GM23338 (cell line): ENCODE data around the gene PSD4. TPM values are rescaled to one million over a fixed set of nuclear protein-coding genes. Genes with fewer than 3 reads are reported as not detected.

Source experiments
- ATAC-seq: fragments of 200-7000 bp; cut with Tn5 transposase; 3 replicates; pipeline ENCODE4 v1.9.1; 2020
- DNase-seq: peaks from one replicate; pipeline ENCODE4 v3.0.0-alpha.2; 2015; ENCODE audit warnings: low spot score
- H2AFZ ChIP-seq: fragments of 200-600 bp; sonication (generic); 2 replicates; pipeline ENCODE4 v1.8.0; 2016; ENCODE audit warnings: antibody characterized with exemption, mild to moderate bottlenecking, moderate library complexity
- H3F3A ChIP-seq: fragments of 200-600 bp; sonication (generic); replicated peaks from 2 replicates; pipeline ENCODE4 v1.8.0; 2017; ENCODE audit warnings: antibody characterized with exemption, mixed run types, low read depth
- H3K27ac ChIP-seq: fragments of 200-600 bp; sonication (generic); 2 replicates; pipeline ENCODE4 v1.6.1; 2016; ENCODE audit warnings: low read depth
- H3K27me3 ChIP-seq: fragments of 200-600 bp; sonication (generic); 2 replicates; pipeline ENCODE4 v1.8.0; 2016; ENCODE audit warnings: mild to moderate bottlenecking, mixed run types, moderate library complexity; ENCODE audit not compliant: insufficient read depth
- H3K36me3 ChIP-seq: fragments of 200-600 bp; sonication (generic); 2 replicates; pipeline ENCODE4 v1.8.0; 2016; ENCODE audit warnings: mild to moderate bottlenecking; ENCODE audit not compliant: insufficient read depth
- H3K4me1 ChIP-seq: fragments of 200-600 bp; sonication (generic); 2 replicates; pipeline ENCODE4 v1.8.0; 2016; ENCODE audit warnings: mild to moderate bottlenecking, moderate library complexity; ENCODE audit not compliant: insufficient read depth
- H3K4me2 ChIP-seq: fragments of 200-600 bp; sonication (generic); 2 replicates; pipeline ENCODE4 v1.7.1; 2017; ENCODE audit warnings: mixed run types
- H3K4me3 ChIP-seq: fragments of 200-600 bp; sonication (generic); 2 replicates; pipeline ENCODE4 v1.6.1; 2016; ENCODE audit warnings: mixed run types
- H3K79me2 ChIP-seq: fragments of 200-600 bp; sonication (generic); replicated peaks from 2 replicates; pipeline ENCODE4 v1.8.0; 2017; ENCODE audit warnings: mild to moderate bottlenecking; ENCODE audit not compliant: insufficient read depth
- H3K9me2 ChIP-seq: fragments of 200-600 bp; sonication (generic); 2 replicates; pipeline ENCODE4 v1.8.0; 2017; ENCODE audit not compliant: insufficient read depth
- H4K20me1 ChIP-seq: fragments of 200-600 bp; sonication (generic); replicated peaks from 2 replicates; pipeline ENCODE4 v1.8.0; 2017; ENCODE audit warnings: mild to moderate bottlenecking; ENCODE audit not compliant: insufficient read depth
- H3K27ac Mint-ChIP-seq: 2 replicates; pipeline ENCODE4 v1.8.0; 2020; ENCODE audit warnings: inconsistent platforms, mild to moderate bottlenecking, moderate library complexity, mixed read lengths
- H3K27me3 Mint-ChIP-seq: 3 replicates; pipeline ENCODE4 v1.8.0; 2022; ENCODE audit warnings: low read depth, mild to moderate bottlenecking, moderate library complexity, mixed read lengths, inconsistent platforms; ENCODE audit not compliant: insufficient read depth, poor library complexity
- H3K36me3 Mint-ChIP-seq: 3 replicates; pipeline ENCODE4 v1.8.0; 2021; ENCODE audit warnings: low read depth, mild to moderate bottlenecking, inconsistent platforms, moderate library complexity, mixed read lengths
- H3K4me1 Mint-ChIP-seq: 3 replicates; pipeline ENCODE4 v1.8.0; 2020; ENCODE audit warnings: mild to moderate bottlenecking, inconsistent platforms, mixed read lengths
- H3K4me3 Mint-ChIP-seq: 3 replicates; pipeline ENCODE4 v1.8.0; 2021; ENCODE audit warnings: moderate library complexity, mild to moderate bottlenecking, inconsistent platforms, mixed read lengths
- H3K9me3 Mint-ChIP-seq: 3 replicates; pipeline ENCODE4 v1.8.0; 2020; ENCODE audit warnings: moderate library complexity, mild to moderate bottlenecking, inconsistent platforms, mixed read lengths
- CREB1 ChIP-seq: fragments of 250-450 bp; sonication (Bioruptor Pico); IDR thresholded peaks from 2 replicates; pipeline ENCODE4 v1.5.0; 2020; ENCODE audit warnings: low read depth, mild to moderate bottlenecking, moderate library complexity
- EZH2 ChIP-seq: fragments of 200-600 bp; sonication (generic); IDR thresholded peaks from one replicate; pipeline ENCODE4 v1.8.0; 2017; ENCODE audit warnings: antibody characterized with exemption, mild to moderate bottlenecking, low read depth; ENCODE audit not compliant: unreplicated experiment
- EZH2phosphoT487 ChIP-seq: fragments of 200-600 bp; sonication (generic); IDR thresholded peaks from one replicate; pipeline ENCODE4 v1.8.1; 2018; ENCODE audit warnings: antibody characterized with exemption; ENCODE audit not compliant: unreplicated experiment
- JUNB ChIP-seq: IDR thresholded peaks from one replicate; pipeline ENCODE4 v1.6.1; 2016; ENCODE audit warnings: antibody characterized with exemption; ENCODE audit not compliant: unreplicated experiment
- NANOG ChIP-seq: IDR thresholded peaks from 2 replicates; pipeline ENCODE4 v1.6.1; 2016; ENCODE audit warnings: antibody characterized with exemption, borderline replicate concordance
- POLR2AphosphoS5 ChIP-seq: IDR thresholded peaks from 2 replicates; pipeline ENCODE4 v1.6.1; 2016; ENCODE audit warnings: antibody characterized with exemption, low read depth
- STAT1 ChIP-seq: IDR thresholded peaks from one replicate; pipeline ENCODE4 v1.6.1; 2016; ENCODE audit warnings: antibody characterized with exemption; ENCODE audit not compliant: unreplicated experiment
- ZNF114 ChIP-seq: fragments of 250-450 bp; sonication (Bioruptor Pico); IDR thresholded peaks from 2 replicates; pipeline ENCODE4 v1.5.0; 2020; ENCODE audit warnings: mild to moderate bottlenecking, moderate library complexity
- ZNF331 ChIP-seq: fragments of 250-450 bp; sonication (Bioruptor Pico); IDR thresholded peaks from 2 replicates; pipeline ENCODE4 v1.5.0; 2020; ENCODE audit warnings: low read depth, mild to moderate bottlenecking, moderate library complexity
- polyA plus RNA-seq: library from polyadenylated mRNA; unstranded; fragments of >200 nt; fragmentation: Nextera tagmentation; extraction: Ambion mirVana; gene quantifications from 2 replicates; pipeline ENCODE4 v1.2.1, GENCODE V29; 2016
- total RNA-seq: library from RNA; depleted of rRNA; stranded (reverse); fragments of >200 nt; shearing (Covaris generic); gene quantifications from 2 replicates; pipeline ENCODE4 v1.2.3, GENCODE V29; 2014
- TF ChIP-seq, protein P1 (sequence below): IDR thresholded peaks from one replicate; pipeline ENCODE4 v1.6.1; 2018; ENCODE audit warnings: antibody characterized with exemption; ENCODE audit not compliant: unreplicated experiment
- TF ChIP-seq, protein P2 (sequence below): IDR thresholded peaks from 2 replicates; pipeline ENCODE4 v1.6.1; 2016; ENCODE audit warnings: antibody characterized with exemption
- TF ChIP-seq, protein P3 (sequence below): fragments of 250-450 bp; sonication (Bioruptor Pico); IDR thresholded peaks from 2 replicates; pipeline ENCODE4 v1.5.0; 2020; ENCODE audit warnings: mild to moderate bottlenecking, moderate library complexity
- TF ChIP-seq, protein P4 (sequence below), 2 experiments: fragments of 200-600 bp in 1 of 2; sonication (generic) in 1 of 2; conservative IDR thresholded peaks; 2 replicates each; pipeline versions ENCODE4 v1.5.1 to v1.6.1; 2016 to 2017; ENCODE audit warnings: antibody characterized with exemption in 2 of 2, low read depth in 2 of 2, mild to moderate bottlenecking in 2 of 2, moderate library complexity in 1 of 2

PSD4 gene
- total and polyA plus RNA-seq, 2 experiments from 2014 or later: 0.06 to 0.66 TPM

DNA sequence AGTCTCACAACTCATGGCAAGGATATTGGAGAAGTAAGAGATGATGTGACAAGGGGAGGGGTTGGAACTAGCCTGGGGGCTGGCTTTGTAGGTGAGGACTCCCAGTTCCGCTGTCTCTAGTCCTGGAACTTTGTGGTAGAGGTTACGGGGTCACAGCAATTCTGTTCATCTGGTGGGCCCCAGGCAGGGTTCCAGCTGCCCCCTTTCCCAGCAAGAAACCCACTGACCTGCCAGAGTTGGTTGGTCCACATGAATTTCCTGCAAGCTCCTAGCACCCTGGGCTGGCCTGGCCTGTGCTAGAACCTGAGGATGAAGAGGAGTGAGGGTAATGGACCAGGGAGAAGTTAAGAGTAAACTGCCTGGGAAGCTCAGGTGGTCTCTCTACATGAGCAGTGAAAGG lies 41.3 kb downstream of the PSD4 start:
- Histone ChIP-seq H3K4me2 (no peak overlapping the region), H3F3A (no peaks in the 10 kb centered on the region), H3K79me2 (no peaks in the 10 kb centered on the region), H3K27ac (no peak overlapping the region), H3K4me1 (peaks cover 12% of the 10 kb centered on the region; the same call in 1 of the 2 replicates), H3K4me3 (no peak overlapping the region), H4K20me1 (no peaks in the 10 kb centered on the region), H3K9me2 (no peaks in the 10 kb centered on the region), H3K27me3 (no peaks in the 10 kb centered on the region), H2AFZ (no peak overlapping the region), H3K36me3 (no peaks in the 10 kb centered on the region)
- H3K27ac Mint-ChIP-seq: no peak overlapping the region
- DNase-seq (no peak), ATAC-seq (no peak)
- no peaks in the 10 kb centered on the region; the same call in 2 of the 3 replicates for H3K9me3 Mint-ChIP-seq
- no peaks in the 10 kb centered on the region; the same call in 2 of the 3 replicates for H3K36me3 Mint-ChIP-seq
- no peak overlapping the region for H3K4me3 Mint-ChIP-seq
- TF ChIP-seq ZNF114: no peak
- TF ChIP-seq JUNB: no peak
- TF ChIP-seq, protein P1, sequence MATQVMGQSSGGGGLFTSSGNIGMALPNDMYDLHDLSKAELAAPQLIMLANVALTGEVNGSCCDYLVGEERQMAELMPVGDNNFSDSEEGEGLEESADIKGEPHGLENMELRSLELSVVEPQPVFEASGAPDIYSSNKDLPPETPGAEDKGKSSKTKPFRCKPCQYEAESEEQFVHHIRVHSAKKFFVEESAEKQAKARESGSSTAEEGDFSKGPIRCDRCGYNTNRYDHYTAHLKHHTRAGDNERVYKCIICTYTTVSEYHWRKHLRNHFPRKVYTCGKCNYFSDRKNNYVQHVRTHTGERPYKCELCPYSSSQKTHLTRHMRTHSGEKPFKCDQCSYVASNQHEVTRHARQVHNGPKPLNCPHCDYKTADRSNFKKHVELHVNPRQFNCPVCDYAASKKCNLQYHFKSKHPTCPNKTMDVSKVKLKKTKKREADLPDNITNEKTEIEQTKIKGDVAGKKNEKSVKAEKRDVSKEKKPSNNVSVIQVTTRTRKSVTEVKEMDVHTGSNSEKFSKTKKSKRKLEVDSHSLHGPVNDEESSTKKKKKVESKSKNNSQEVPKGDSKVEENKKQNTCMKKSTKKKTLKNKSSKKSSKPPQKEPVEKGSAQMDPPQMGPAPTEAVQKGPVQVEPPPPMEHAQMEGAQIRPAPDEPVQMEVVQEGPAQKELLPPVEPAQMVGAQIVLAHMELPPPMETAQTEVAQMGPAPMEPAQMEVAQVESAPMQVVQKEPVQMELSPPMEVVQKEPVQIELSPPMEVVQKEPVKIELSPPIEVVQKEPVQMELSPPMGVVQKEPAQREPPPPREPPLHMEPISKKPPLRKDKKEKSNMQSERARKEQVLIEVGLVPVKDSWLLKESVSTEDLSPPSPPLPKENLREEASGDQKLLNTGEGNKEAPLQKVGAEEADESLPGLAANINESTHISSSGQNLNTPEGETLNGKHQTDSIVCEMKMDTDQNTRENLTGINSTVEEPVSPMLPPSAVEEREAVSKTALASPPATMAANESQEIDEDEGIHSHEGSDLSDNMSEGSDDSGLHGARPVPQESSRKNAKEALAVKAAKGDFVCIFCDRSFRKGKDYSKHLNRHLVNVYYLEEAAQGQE: no peak
- TF ChIP-seq, protein P2, sequence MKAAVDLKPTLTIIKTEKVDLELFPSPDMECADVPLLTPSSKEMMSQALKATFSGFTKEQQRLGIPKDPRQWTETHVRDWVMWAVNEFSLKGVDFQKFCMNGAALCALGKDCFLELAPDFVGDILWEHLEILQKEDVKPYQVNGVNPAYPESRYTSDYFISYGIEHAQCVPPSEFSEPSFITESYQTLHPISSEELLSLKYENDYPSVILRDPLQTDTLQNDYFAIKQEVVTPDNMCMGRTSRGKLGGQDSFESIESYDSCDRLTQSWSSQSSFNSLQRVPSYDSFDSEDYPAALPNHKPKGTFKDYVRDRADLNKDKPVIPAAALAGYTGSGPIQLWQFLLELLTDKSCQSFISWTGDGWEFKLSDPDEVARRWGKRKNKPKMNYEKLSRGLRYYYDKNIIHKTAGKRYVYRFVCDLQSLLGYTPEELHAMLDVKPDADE: no peak
- TF ChIP-seq, protein P3, sequence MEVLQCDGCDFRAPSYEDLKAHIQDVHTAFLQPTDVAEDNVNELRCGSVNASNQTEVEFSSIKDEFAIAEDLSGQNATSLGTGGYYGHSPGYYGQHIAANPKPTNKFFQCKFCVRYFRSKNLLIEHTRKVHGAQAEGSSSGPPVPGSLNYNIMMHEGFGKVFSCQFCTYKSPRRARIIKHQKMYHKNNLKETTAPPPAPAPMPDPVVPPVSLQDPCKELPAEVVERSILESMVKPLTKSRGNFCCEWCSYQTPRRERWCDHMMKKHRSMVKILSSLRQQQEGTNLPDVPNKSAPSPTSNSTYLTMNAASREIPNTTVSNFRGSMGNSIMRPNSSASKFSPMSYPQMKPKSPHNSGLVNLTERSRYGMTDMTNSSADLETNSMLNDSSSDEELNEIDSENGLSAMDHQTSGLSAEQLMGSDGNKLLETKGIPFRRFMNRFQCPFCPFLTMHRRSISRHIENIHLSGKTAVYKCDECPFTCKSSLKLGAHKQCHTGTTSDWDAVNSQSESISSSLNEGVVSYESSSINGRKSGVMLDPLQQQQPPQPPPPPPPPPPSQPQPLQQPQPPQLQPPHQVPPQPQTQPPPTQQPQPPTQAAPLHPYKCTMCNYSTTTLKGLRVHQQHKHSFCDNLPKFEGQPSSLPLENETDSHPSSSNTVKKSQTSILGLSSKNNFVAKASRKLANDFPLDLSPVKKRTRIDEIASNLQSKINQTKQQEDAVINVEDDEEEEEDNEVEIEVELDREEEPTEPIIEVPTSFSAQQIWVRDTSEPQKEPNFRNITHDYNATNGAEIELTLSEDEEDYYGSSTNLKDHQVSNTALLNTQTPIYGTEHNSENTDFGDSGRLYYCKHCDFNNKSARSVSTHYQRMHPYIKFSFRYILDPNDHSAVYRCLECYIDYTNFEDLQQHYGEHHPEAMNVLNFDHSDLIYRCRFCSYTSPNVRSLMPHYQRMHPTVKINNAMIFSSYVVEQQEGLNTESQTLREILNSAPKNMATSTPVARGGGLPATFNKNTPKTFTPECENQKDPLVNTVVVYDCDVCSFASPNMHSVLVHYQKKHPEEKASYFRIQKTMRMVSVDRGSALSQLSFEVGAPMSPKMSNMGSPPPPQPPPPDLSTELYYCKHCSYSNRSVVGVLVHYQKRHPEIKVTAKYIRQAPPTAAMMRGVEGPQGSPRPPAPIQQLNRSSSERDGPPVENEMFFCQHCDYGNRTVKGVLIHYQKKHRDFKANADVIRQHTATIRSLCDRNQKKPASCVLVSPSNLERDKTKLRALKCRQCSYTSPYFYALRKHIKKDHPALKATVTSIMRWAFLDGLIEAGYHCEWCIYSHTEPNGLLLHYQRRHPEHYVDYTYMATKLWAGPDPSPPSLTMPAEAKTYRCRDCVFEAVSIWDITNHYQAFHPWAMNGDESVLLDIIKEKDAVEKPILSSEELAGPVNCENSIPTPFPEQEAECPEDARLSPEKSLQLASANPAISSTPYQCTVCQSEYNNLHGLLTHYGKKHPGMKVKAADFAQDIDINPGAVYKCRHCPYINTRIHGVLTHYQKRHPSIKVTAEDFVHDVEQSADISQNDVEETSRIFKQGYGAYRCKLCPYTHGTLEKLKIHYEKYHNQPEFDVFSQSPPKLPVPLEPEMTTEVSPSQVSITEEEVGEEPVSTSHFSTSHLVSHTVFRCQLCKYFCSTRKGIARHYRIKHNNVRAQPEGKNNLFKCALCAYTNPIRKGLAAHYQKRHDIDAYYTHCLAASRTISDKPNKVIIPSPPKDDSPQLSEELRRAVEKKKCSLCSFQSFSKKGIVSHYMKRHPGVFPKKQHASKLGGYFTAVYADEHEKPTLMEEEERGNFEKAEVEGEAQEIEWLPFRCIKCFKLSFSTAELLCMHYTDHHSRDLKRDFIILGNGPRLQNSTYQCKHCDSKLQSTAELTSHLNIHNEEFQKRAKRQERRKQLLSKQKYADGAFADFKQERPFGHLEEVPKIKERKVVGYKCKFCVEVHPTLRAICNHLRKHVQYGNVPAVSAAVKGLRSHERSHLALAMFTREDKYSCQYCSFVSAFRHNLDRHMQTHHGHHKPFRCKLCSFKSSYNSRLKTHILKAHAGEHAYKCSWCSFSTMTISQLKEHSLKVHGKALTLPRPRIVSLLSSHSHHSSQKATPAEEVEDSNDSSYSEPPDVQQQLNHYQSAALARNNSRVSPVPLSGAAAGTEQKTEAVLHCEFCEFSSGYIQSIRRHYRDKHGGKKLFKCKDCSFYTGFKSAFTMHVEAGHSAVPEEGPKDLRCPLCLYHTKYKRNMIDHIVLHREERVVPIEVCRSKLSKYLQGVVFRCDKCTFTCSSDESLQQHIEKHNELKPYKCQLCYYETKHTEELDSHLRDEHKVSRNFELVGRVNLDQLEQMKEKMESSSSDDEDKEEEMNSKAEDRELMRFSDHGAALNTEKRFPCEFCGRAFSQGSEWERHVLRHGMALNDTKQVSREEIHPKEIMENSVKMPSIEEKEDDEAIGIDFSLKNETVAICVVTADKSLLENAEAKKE: no peak
- TF ChIP-seq, protein P4, sequence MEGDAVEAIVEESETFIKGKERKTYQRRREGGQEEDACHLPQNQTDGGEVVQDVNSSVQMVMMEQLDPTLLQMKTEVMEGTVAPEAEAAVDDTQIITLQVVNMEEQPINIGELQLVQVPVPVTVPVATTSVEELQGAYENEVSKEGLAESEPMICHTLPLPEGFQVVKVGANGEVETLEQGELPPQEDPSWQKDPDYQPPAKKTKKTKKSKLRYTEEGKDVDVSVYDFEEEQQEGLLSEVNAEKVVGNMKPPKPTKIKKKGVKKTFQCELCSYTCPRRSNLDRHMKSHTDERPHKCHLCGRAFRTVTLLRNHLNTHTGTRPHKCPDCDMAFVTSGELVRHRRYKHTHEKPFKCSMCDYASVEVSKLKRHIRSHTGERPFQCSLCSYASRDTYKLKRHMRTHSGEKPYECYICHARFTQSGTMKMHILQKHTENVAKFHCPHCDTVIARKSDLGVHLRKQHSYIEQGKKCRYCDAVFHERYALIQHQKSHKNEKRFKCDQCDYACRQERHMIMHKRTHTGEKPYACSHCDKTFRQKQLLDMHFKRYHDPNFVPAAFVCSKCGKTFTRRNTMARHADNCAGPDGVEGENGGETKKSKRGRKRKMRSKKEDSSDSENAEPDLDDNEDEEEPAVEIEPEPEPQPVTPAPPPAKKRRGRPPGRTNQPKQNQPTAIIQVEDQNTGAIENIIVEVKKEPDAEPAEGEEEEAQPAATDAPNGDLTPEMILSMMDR (conservative IDR thresholded peaks at IDR 0.05; ENCODE audit: low read depth in 2 of 2): no peak
- no peak for TF ChIP-seq NANOG
- no peak for TF ChIP-seq EZH2phosphoT487
- no peak for TF ChIP-seq ZNF331 (CRISPR knock-in tag)
- no peak for TF ChIP-seq EZH2
- no peak for TF ChIP-seq POLR2AphosphoS5
- TF ChIP-seq STAT1: no peak
- no peak for TF ChIP-seq CREB1
- H3K4me1 Mint-ChIP-seq: peaks cover 36% of the 10 kb centered on the region
- peaks cover 14% of the 10 kb centered on the region for H3K27me3 Mint-ChIP-seq
